GM10266 (cell line): ENCODE measurements around the gene SLC2A6.

Source experiments
- DNase-seq: peaks from one replicate; pipeline ENCODE4 v3.0.0; 2012; ENCODE audit errors: extremely low spot score
- CTCF ChIP-seq: IDR thresholded peaks from 2 replicates; pipeline ENCODE4 v1.5.1; 2012; ENCODE audit warnings: mild to moderate bottlenecking, low read depth; ENCODE audit not compliant: control insufficient read depth, insufficient read depth; ENCODE audit errors: missing control alignments

The SLC2A6 gene

DNA sequence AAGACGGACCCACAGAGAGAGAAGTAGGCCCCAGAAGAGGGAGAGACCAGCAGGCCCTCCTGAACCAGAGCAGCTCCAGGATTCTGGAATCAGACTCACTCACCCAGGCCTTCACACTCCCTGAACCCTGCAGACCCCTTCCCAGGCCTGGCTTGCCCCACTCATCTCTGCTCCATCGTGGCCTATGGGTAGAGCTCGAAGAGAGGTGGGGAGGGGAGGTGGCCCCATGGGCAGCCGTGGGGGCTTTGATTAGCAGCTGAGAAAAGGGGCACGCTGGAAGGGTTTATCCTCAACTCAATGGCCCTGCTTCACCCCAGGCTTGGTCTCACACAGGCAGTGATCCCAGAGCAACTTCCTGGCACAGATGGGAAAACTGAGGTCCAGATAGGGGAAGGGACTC lies 45.2 kb upstream of the SLC2A6 start:
- no peak for DNase-seq
- TF ChIP-seq CTCF, result no peak

GRCh38 chr9:133523106-133523505 lies 44.2 kb upstream of the SLC2A6 start:
- DNase-seq, result no peak
- TF ChIP-seq CTCF, result no peak

- no peak for DNase-seq
- no peak for TF ChIP-seq CTCF
These were observed 43.4 kb upstream of the SLC2A6 start for GRCh38 chr9:133522073-133522910.

GRCh38 chr9:133521122-133522072 lies 42.5 kb upstream of the SLC2A6 start:
- DNase-seq, result no peak
- TF ChIP-seq CTCF, result no peak

- DNase-seq, result no peak
- no peak for TF ChIP-seq CTCF
These were observed 41.4 kb upstream of the SLC2A6 start for GRCh38 chr9:133520121-133520835.

DNA sequence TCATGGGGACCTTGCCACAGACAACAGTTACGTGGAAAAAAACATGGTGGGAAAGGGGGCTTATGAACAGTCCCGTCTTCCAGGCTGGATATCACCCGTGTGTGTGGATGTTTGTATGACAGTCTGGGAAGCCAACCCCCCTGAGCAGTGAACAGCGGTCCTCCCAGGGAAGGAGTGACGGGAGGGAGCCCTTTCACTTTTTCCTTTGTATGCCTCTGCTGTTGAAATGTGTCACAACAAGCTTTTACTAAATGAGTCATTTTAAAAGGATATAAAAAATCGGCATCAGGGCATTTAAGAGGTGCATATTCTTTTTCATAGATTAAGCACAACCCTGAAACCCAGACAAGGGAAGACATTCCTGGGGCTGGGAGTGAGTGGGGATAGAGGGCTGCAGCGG lies 40.8 kb upstream of the SLC2A6 start:
- no peak for TF ChIP-seq CTCF
- no peak for DNase-seq
